Neural crest cell (in vitro differentiated cells): Measurements from ENCODE around the gene SLCO1C1. TPM values are rescaled to one million over a fixed set of nuclear protein-coding genes. Genes with fewer than 3 reads are reported as not detected.

Experiments
- DNase-seq: peaks from one replicate; pipeline ENCODE4 v3.0.0; 2021; ENCODE audit warnings: low read depth, mixed read lengths, low spot score
- H3K27ac Mint-ChIP-seq: one replicate; pipeline ENCODE4 v1.8.0; 2021; ENCODE audit warnings: mild to moderate bottlenecking, mixed read lengths; ENCODE audit not compliant: unreplicated experiment
- H3K27me3 Mint-ChIP-seq: 2 replicates; pipeline ENCODE4 v1.8.0; 2021; ENCODE audit warnings: low read depth, mild to moderate bottlenecking, mixed read lengths
- H3K36me3 Mint-ChIP-seq: 2 replicates; pipeline ENCODE4 v1.8.0; 2021; ENCODE audit warnings: low read depth, mild to moderate bottlenecking, mixed read lengths
- H3K4me1 Mint-ChIP-seq: 2 replicates; pipeline ENCODE4 v1.8.0; 2021; ENCODE audit warnings: mixed read lengths
- H3K4me3 Mint-ChIP-seq: one replicate; pipeline ENCODE4 v1.8.0; 2021; ENCODE audit warnings: mild to moderate bottlenecking, mixed read lengths
- H3K9me3 Mint-ChIP-seq: 2 replicates; pipeline ENCODE4 v1.8.0; 2021; ENCODE audit warnings: mixed read lengths
- CTCF ChIP-seq: fragments of 200-600 bp; sonication (generic); conservative IDR thresholded peaks from 2 replicates; pipeline ENCODE4 v1.5.0; 2021; ENCODE audit warnings: antibody characterized with exemption, mild to moderate bottlenecking
- total RNA-seq: library from RNA; stranded (reverse); gene quantifications from 2 replicates; pipeline ENCODE4 v1.2.1, GENCODE V29; 2021

The SLCO1C1 gene
- total RNA-seq, 1 donor from 2014 or later = 1.5 TPM

DNA sequence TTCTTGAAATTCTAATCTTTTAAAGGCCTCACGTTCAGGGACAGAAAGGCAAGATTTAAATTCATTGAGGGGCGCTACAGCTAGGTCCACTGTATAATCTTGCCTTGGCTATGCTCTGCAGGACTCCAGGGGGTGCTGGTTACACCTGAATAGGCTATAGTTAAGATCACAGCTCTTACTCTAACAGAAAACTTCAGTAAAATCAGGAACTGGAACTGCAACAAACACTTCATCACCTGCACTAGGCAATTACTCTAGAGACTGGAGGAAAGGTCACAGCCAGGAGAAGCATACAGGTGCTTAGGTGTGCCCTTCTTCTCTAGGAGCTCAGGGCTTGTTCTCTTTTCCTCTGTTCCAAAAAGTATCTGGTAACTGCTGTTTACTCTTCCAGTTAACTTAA, 20.9 kb downstream of the SLCO1C1 start:
- no peaks in the 10 kb centered on the region for H3K36me3 Mint-ChIP-seq
- no peak overlapping the region for H3K27ac Mint-ChIP-seq
- H3K4me1 Mint-ChIP-seq = no peaks in the 10 kb centered on the region
- H3K27me3 Mint-ChIP-seq = no peaks in the 10 kb centered on the region
- TF ChIP-seq CTCF = no peak
- no peak overlapping the region for H3K4me3 Mint-ChIP-seq
- peaks cover 3% of the 10 kb centered on the region for H3K9me3 Mint-ChIP-seq
- DNase-seq = no peak

GRCh38 chr12:20716985-20717384, 21.9 kb downstream of the SLCO1C1 start:
- H3K9me3 Mint-ChIP-seq = peaks cover 3% of the 10 kb centered on the region
- no peak for TF ChIP-seq CTCF
- H3K4me3 Mint-ChIP-seq = no peak overlapping the region
- no peak for DNase-seq
- no peaks in the 10 kb centered on the region for H3K27me3 Mint-ChIP-seq
- H3K4me1 Mint-ChIP-seq = no peaks in the 10 kb centered on the region
- no peak overlapping the region for H3K27ac Mint-ChIP-seq
- H3K36me3 Mint-ChIP-seq = no peaks in the 10 kb centered on the region

- Mint-ChIP-seq H3K27me3 (no peaks in the 10 kb centered on the region), H3K4me1 (no peaks in the 10 kb centered on the region), H3K4me3 (no peak overlapping the region), H3K27ac (no peak overlapping the region), H3K36me3 (no peaks in the 10 kb centered on the region), H3K9me3 (peaks cover 3% of the 10 kb centered on the region)
- no peak for DNase-seq
- no peak for TF ChIP-seq CTCF
Observed at GRCh38 chr12:20718294-20718693, 23.2 kb downstream of the SLCO1C1 start.

GRCh38 chr12:20722142-20722541, 27.0 kb downstream of the SLCO1C1 start:
- no peaks in the 10 kb centered on the region for H3K27me3 Mint-ChIP-seq
- peaks cover 3% of the 10 kb centered on the region for H3K9me3 Mint-ChIP-seq
- DNase-seq = no peak
- no peak for TF ChIP-seq CTCF
- no peak overlapping the region for H3K27ac Mint-ChIP-seq
- H3K4me1 Mint-ChIP-seq = no peaks in the 10 kb centered on the region
- no peak overlapping the region for H3K4me3 Mint-ChIP-seq
- H3K36me3 Mint-ChIP-seq = no peaks in the 10 kb centered on the region

DNA sequence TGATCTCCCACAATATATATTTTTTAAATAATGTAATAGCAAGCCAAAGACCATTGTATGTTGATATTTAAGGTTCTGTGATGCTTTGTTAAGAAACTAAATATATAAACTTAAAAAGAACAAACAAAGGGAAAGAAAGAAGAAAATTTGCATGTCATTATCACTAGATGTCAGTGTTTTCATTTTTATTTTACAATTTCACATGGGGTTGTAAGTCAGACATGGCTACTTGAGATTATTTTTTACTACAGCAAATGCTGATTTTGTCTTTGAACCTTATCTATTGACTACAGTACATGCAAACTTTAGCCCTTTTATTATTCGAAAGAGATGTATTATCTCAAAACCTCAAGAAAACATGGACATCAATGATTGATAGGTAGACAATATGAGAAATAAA, 36.1 kb downstream of the SLCO1C1 start:
- Mint-ChIP-seq H3K27ac (no peak overlapping the region), H3K4me3 (no peak overlapping the region), H3K36me3 (no peaks in the 10 kb centered on the region), H3K9me3 (peaks cover 4% of the 10 kb centered on the region), H3K27me3 (no peaks in the 10 kb centered on the region), H3K4me1 (no peaks in the 10 kb centered on the region)
- no peak for DNase-seq
- no peak for TF ChIP-seq CTCF

- Mint-ChIP-seq H3K27ac (no peak overlapping the region), H3K4me1 (peaks cover 4% of the 10 kb centered on the region), H3K36me3 (no peaks in the 10 kb centered on the region), H3K27me3 (peaks cover 5% of the 10 kb centered on the region), H3K9me3 (no peaks in the 10 kb centered on the region), H3K4me3 (no peak overlapping the region)
- no peak for DNase-seq
- no peak for TF ChIP-seq CTCF
Observed at GRCh38 chr12:20740972-20741371, 45.8 kb downstream of the SLCO1C1 start.
